Prostate gland (tissue), 2 donors: Measurements from ENCODE around the gene SPARC. TPM values are rescaled to one million over a fixed set of nuclear protein-coding genes. Genes with fewer than 3 reads are reported as not detected.

Experiments used
- DNase-seq: peaks from one replicate; pipeline ENCODE4 v3.0.0-alpha.2; 2019; ENCODE audit warnings: low spot score
- H3K27ac ChIP-seq, 2 donors: fragments of 200-600 bp; sonication (generic); 2 replicates each; pipeline ENCODE4 v1.5.1; 2017 to 2019
- H3K27me3 ChIP-seq: fragments of 200-600 bp; sonication (generic); replicated peaks from 2 replicates; pipeline ENCODE4 v1.5.1; 2019; ENCODE audit not compliant: insufficient read depth
- H3K36me3 ChIP-seq, 2 donors: fragments of 200-600 bp; sonication (generic); 1 replicate in 1 of 2; 2 replicates in 1 of 2; pipeline versions ENCODE4 v1.5.1 to v1.8.1; 2017 to 2019
- H3K4me1 ChIP-seq: fragments of 200-600 bp; sonication (generic); replicated peaks from 2 replicates; pipeline ENCODE4 v1.5.1; 2019
- H3K4me3 ChIP-seq, 2 donors: fragments of 200-600 bp; sonication (generic); 2 replicates each; pipeline ENCODE4 v1.5.1; 2017 to 2019
- H3K9me3 ChIP-seq: fragments of 200-600 bp; sonication (generic); 2 replicates; pipeline ENCODE4 v1.5.1; 2017
- CTCF ChIP-seq, 4 experiments: fragments of 200-600 bp in 2 of 4; fragments of 450-650 bp in 2 of 4; sonication (generic) in 2 of 4; IDR thresholded peaks; 1 replicate in 3 of 4; 2 replicates in 1 of 4; pipeline ENCODE4 v1.5.1; 2016 to 2019; ENCODE audit warnings: antibody characterized with exemption in 4 of 4, mild to moderate bottlenecking in 2 of 4, moderate library complexity in 2 of 4
- POLR2A ChIP-seq: fragments of 450-650 bp; IDR thresholded peaks from one replicate; pipeline ENCODE4 v1.6.1; 2016; ENCODE audit warnings: antibody characterized with exemption, mild to moderate bottlenecking
- POLR2AphosphoS5 ChIP-seq: sonication (generic); formaldehyde crosslinking; IDR thresholded peaks from one replicate; pipeline ENCODE4 v1.6.1; 2017; ENCODE audit warnings: antibody characterized with exemption
- WGBS: methylation state at CpG from one replicate; pipeline ENCODE4 v1.1.5; 2018; 5-methylcytosine and 5-hydroxymethylcytosine counted together
- intact Hi-C: fragments of 100-400 bp; cut with DNase I; formaldehyde crosslinking; loops from one replicate; pipeline ENCODE4 v1.14.2; 2022
- total RNA-seq, 2 donors: library from RNA; depleted of rRNA; stranded (reverse); fragments of >200 nt; gene quantifications; one replicate each; pipeline ENCODE4 v1.1.0, GENCODE V29; 2016

SPARC gene
- total RNA-seq, 2 donors from 2014 or later = 101 to 2,249 TPM

GRCh38 chr5:151628112-151628823 is 58.4 kb downstream of the SPARC start:
- TF ChIP-seq POLR2A (no peak), CTCF (IDR thresholded peaks at IDR 0.05) (no peak), POLR2AphosphoS5 (no peak)
- Histone ChIP-seq H3K4me3 (no peak overlapping the region), H3K27ac (peak overlapping the region in 1 of 2 donors; percentile 16), H3K27me3 (no peaks in the 10 kb centered on the region), H3K4me1 (no peaks in the 10 kb centered on the region), H3K9me3 (no peaks in the 10 kb centered on the region), H3K36me3 (no peaks in the 10 kb centered on the region)
- 51% methylated on average over 7 of the region's 7 CpGs for WGBS
- intact Hi-C loops = no loop called here
- DNase-seq = no peak

GRCh38 chr5:151627650-151628049 is 59.1 kb downstream of the SPARC start:
- TF ChIP-seq POLR2A (no peak), POLR2AphosphoS5 (no peak), CTCF (IDR thresholded peaks at IDR 0.05) (no peak)
- no peak overlapping the region for H3K4me3 ChIP-seq
- no peaks in the 10 kb centered on the region for H3K4me1 ChIP-seq
- intact Hi-C loops = no loop called here
- no peaks in the 10 kb centered on the region for H3K36me3 ChIP-seq
- WGBS = 70% methylated on average over 6 of the region's 6 CpGs
- no peaks in the 10 kb centered on the region for H3K27me3 ChIP-seq
- DNase-seq = no peak
- no peak overlapping the region for H3K27ac ChIP-seq
- no peaks in the 10 kb centered on the region for H3K9me3 ChIP-seq

- WGBS = 84% methylated on average over 9 of the region's 9 CpGs
- no peaks in the 10 kb centered on the region for H3K4me1 ChIP-seq
Measured at GRCh38 chr5:151625285-151625684, 61.4 kb downstream of the SPARC start.

GRCh38 chr5:151624476-151624875 is 62.2 kb downstream of the SPARC start:
- Histone ChIP-seq H3K4me3 (no peak overlapping the region), H3K27ac (no peak overlapping the region), H3K4me1 (no peaks in the 10 kb centered on the region), H3K9me3 (no peaks in the 10 kb centered on the region), H3K36me3 (no peaks in the 10 kb centered on the region), H3K27me3 (no peaks in the 10 kb centered on the region)
- no peak for TF ChIP-seq POLR2A
- TF ChIP-seq POLR2AphosphoS5 = no peak
- TF ChIP-seq CTCF (IDR thresholded peaks at IDR 0.05) = no peak
- WGBS = 48% methylated on average over 8 of the region's 8 CpGs
- intact Hi-C loops = no loop called here
- no peak for DNase-seq

More at GRCh38 chr5:151625285-151625684, 61.4 kb downstream of the SPARC start:
- TF ChIP-seq POLR2A = no peak
- TF ChIP-seq POLR2AphosphoS5 = no peak
- no peak for TF ChIP-seq CTCF (IDR thresholded peaks at IDR 0.05)
- H3K27me3 ChIP-seq = no peaks in the 10 kb centered on the region
- no peaks in the 10 kb centered on the region for H3K36me3 ChIP-seq
- H3K9me3 ChIP-seq = no peaks in the 10 kb centered on the region
- no peak for DNase-seq
- H3K27ac ChIP-seq = no peak overlapping the region
- intact Hi-C loops = no loop called here
- no peak overlapping the region for H3K4me3 ChIP-seq
